GM19099 (cell line): Measurements from ENCODE around the gene MORF4L2.

ENCODE experiments used
- POLR2A ChIP-seq: IDR thresholded peaks from 3 replicates; pipeline ENCODE4 v1.6.1; 2011; ENCODE audit warnings: low read depth; ENCODE audit not compliant: insufficient read length; ENCODE audit errors: extremely low read depth

Gene MORF4L2

DNA sequence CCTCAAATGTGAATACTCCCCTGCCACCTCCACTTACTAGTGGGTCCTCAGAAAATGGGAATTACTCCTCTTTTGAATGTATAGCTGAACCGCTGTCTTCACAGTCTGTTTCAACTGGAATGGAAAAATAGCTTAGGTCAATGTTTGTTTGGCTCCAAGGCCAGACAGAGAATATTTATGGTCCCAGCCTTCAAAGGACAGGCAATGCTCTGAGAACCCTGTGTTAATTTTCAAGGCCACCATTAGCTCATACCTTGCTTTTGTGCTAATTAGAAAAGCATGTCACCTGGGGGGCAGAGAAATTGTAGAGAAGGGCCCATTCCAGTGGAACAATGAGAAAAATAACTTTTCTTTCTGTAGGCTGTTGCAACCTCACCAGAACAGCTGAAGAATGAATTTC lies 4.6 kb upstream of the MORF4L2 start:
- TF ChIP-seq POLR2A, result no peak

DNA sequence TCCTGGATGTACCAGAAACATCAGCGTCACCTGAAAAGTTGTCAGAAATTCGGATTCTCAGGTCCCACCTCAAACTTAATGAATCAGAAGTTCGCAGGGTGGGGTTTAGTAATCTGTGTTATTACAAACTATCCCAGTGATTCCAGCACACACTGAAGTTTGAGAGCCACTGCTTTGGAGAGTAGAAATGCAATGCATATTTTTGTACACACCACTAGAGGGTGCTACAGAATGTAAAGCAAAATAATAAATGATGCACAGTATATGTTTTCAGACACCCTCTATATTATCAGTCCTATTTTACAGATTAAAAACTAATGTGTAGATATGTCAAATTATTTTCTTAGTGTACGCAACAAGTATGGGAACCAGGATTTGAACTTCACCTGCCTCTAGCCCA lies 2.4 kb upstream of the MORF4L2 start:
- no peak for TF ChIP-seq POLR2A

DNA sequence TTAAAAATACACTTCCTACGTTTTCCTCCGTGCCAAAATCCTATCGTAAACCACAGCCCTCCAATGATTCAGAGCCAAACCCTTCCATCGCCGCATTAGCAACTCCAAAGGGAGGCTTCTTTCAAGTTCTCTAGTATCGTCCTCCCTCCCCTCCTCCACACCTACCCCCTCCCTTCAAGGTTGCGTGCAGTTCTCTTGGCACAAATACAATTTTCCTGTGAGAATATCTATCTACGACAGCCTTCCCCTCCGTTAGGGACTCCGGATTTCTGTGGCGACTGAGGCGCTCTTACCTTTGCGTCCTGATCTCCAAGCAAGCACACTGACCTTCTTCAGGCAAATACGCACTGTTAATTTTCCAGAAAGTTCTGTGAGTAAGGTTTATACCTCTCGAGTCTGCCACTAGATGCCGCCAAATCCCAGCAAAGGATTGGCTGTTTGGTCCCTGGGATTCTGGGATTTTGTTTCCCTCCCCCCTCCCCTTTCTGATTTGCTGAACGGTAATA lies 1.2 kb upstream of the MORF4L2 start:
- TF ChIP-seq POLR2A, result peak; percentile 34

DNA sequence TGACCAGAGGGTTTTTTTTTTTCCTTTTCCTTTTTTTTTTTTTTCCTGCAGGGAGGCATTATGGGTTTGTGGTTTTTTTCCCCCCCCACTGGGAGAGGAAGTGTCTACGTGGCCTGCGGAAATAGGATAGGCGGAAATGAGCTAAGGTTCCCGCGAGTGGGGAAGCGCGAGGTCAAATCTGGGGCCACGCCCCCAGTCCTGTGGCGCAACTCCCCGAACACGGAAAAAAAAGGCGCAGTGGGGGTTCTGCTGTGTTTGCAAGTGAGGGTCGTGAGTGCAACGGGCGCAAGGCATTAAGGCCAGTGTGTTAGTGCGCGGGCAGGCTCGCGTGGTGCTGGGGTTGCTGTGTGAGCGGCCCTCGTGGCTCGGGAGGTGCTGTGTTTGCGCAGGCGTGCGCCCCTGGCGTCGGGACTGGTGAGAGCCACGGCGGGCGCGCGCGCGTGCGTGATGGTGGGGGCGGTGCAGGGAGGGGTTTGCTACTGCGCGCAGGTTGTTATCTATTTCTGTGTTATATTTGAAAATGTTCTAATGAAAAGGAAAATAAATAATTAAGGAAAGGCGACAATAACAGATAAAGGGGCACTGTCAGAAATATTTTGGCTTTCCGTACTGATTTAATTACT lies 685 bp upstream of the MORF4L2 start:
- peak; percentile 74 for TF ChIP-seq POLR2A

DNA sequence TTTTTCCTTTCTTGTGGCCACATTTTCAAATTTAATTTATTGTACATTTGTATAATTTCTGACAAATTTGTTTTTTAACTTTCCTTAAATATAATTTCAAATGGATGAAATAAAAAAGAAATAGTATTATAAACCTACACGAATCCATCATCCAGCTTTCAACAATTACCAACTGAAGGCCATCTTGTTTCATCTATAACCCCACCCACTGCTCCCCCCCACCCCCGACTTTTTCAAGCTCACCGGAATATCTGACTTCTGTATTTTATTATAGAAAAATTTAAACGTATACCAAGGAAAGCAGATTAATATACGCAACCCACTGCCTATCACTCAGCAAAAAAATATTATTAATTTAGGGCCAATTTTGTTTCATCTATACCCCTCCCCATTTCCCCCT lies 1.1 kb downstream of the MORF4L2 start:
- TF ChIP-seq POLR2A, result no peak

DNA sequence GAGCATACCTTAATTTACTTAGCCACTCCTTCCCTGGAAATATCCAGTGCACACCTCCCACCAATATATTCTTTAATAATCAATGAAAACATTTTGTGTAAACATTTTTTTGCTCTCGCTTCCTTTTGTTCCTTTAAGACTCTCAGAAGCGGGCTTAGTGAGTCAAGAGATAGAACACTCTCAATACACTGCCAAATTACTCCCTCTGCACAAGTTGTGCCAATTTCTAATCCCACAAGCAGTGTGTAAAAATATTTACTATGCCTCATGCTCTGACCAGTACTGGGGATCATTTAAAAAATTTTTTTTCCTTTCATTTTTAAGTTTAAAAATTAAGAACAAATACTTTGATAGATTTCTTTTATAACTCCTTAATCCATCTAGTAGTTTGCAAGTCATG lies 5.1 kb downstream of the MORF4L2 start:
- no peak for TF ChIP-seq POLR2A

DNA sequence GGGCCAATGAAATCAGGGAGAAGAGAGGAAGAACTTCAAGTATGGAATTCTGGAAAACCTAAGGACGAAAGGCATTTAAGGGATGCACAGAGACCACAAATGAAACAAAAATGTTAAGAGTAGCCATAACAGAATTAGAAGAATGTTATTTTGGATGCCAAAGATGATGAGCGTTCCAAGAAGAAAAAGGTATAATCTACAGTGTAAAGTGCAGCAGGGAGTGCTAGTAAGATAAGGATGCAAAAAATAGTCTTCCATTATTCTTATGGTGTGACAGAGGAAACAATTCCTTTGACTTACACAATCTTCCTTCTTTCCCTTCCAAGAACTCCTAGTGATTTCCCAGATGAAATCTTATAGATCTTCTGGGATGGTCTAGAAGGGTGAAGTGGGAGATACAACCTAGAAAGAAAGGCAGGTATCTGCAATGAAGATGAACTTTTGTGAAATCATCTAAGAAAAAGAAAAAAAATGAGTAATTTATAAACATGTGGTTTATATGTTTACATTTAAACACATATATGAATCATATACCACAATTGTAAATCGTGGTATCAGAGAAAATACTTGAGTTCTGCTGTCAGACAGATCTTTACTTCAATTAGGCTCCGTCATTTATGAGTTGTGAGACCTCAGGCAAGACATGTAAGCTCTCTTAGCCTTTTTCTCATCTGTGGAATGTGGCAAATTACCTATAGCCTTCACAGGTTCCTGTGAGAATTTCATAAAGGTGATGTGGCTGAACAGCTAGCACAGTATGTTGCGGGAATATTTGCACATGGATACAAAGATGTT lies 8.1 kb downstream of the MORF4L2 start:
- TF ChIP-seq POLR2A, result no peak

DNA sequence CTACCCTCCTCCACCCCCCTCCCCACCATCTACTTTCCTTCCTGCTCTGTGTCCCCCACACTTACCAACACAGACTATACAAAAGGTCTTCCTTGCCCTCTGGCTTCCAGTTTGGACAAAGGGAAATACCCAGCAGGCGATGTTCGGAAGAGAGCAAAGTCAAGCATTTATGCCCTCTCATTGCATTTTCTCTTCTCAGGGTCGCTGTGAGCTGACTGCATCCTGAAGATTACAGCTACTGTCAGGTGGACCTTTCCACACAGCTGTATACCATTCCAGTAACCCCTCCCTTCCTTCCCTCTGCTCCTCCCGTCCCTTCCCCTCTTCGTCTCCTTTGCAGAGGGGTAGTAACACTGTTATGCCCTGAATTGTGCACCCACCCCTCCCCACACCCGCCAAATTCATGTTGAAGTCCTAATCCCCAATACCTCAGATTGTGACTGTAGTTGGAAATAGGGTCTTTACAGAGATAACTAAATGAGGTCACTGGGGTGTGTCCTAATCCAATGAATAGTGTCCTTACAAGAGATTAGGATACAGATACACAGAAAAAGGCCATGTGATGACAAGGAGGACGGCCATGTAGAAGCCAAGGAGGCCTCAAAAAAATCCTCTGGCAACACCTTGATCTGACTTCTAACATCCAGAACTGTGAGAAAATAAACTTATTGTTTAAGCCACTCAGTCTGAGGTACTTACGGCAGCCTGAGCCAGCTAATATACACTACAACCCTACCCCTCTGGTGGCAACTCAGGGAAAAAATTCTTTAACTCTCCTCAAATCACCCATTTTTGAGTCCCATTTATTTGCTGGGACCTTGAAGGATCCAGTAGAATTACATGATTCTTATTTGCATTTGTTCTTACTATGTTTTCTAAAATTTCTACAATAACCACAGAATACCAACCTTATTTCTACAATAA lies 11.7 kb downstream of the MORF4L2 start:
- no peak for TF ChIP-seq POLR2A

DNA sequence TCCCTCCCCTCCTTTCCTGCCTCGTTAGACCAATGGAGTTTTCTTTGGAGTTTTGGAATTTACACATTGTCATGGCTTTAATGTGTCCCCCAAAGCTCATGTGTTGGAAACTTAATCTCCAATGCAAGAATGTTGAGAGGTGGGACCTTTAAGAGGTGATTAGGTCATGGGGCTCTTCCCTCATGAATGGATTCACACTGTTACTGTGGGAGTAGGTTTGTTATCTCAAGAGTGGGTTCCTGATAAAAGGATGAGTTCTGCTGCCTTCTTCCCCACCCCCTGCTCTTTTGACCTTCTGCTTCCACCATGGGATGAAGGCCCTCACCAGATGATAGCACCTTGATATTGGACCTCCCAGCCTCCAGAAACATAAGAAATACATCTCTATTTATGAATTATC lies 16.8 kb downstream of the MORF4L2 start:
- TF ChIP-seq POLR2A, result no peak

DNA sequence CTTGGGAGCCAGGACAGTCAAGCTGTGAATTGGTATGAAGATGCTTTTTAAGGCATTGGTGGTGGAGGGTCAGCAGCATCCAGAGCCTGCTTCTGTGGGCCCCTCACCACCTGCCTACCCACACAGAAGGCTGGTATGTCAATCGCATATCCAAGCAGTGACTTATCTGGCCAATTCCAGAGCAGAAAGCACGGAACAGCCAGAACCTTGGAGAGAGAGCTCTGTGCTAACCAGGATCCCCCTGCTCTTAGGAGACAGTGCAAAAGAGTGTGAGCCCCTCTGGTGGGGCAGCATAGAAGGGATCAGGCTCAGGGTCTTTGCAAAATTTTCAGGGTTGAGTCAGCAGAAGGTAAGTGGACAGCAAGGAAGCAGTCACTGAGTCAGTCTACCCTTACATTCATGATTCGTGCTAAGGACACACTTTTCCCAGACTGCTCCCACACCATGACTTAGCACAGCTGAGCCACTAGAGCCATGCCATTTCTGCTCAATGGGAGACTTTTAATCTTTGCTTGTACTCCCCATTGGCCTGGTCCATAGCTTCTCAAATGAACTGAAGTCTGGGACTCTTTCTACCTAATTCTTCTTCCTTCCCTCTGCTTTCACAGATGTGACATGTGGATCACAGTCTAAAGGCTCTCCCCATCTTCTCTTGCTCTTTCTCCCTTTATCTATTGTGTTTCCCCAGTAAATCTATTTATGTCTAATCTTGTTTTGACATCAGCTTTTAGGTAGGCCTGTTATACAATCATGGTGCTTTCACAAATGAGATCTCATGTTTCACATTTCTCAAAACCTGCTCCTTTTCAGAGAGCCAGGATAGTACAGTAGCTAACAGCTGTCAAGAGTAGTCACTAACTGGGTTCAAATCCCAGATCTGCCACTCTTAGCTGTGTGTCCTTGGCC lies 20.0 kb downstream of the MORF4L2 start:
- TF ChIP-seq POLR2A, result no peak

DNA sequence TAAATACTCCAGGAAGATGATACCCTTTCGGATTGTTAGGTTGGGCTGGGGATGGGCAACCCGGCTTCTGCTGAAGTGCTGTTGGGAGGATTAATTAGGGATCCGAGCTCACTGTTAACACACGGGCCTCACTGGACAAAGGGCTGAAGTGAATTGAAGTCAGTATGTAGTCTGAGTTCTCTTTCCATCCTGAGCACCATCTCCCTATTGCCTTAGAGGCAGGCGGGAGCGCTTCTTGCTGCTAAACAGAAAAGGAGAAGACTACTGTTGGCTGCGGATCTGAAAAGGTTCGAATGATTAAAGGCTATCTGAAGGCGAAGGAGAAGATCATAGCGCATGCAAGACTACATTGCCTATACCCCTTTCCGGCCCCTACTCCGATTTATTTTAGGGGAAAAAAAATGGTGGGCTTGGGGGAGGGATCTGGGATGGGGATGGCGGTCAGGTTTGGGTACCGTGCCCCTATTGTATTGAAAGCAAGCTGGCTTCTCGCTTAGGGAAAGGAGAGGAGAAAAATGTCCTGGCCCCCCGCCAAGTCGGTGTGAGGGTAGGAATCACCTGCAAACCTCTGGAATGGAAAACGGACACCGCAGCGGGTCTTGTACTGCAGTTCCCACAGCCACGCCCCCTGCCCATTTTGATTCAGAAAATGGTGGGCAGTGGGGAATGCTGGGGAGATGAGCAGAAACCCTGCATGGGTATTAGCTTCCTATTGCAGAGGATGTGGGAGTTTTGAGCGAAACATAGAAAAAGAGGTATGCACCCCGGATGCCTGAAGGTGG lies 22.3 kb downstream of the MORF4L2 start:
- TF ChIP-seq POLR2A, result no peak

DNA sequence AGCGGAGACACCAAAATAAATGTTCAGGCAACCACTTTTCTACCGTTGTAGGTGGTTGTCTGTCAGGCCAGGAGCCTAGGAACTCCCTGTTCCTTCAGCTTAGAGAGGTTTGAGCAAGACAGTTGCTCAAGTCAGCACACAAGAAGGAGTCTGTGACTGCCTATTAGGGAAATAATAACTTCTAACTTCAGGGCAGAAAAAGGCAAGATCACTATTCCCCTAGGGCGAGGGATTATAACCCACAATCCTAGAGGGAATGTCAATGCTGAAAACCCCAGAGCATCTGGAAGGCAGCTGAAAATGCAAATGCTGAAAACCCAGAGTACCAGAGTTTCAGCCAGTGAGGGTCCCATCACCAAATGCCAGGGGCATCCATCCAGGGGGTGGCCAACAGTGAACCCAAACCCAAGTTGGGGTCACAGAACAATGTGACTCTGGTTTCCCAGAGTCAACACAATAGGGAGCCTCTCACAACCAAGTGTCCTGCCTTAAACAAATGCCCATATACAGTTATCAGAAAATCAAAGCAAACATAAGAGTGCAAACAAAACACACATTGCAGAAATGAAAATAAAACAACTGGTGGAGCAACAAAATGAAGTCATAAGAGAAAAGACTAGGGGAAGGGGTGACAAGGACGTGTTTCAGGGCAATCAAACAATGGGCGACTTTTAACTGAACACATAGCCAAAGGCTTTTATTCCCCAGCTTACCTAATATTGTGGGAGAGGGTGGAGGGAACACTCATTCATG lies 27.6 kb downstream of the MORF4L2 start:
- no peak for TF ChIP-seq POLR2A

DNA sequence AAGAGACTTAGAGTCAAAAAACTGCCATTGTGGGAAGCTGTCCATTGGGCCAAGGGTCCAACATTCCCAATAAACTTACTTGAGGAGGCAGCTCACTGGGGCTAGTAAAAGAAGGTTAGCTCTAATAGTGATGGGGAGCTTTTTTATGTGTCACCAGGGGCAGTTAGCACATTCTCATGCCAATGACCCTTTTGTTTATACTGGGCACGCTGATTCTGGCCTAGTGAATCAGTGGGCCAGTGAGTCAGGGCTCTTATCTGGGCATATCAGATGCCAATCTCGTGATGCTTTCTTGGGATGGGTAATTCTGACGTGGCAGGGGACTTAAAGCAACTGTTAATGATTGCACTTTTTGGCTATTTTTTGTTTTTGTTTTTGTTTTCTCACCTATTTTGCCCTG lies 29.9 kb downstream of the MORF4L2 start:
- TF ChIP-seq POLR2A, result no peak

DNA sequence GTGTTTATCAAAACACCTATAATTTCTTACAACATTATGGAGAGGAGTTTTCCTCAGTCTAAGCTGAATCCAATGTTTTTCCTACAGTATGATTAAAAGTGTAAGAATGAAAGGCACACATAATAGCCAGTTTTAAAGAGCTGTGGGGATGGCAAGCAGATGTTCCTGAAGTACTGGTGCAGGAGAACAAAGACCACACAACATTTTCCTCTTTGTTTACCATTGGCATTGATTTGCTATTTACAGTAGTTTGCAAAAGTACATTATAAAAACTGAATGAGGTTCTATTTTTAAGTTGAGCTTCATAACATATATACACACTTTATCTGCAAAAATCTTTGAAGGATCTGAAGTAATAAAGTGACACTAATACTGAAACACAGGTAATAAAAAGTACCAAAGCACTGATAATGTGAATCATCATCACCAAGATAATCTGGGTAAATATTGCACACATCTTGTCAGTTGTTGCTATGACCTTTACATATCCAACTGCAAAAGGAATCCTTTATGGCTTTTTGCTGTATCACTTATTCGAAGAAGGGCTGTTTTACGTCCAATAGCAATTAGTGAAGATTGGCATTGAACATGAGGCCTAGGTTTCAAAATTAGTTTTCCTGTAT lies 35.2 kb downstream of the MORF4L2 start:
- no peak for TF ChIP-seq POLR2A
